G401.6 (cell line): ENCODE measurements around the gene ADIRF.
"Not testable (repeated sequence)": the region's sequence is repeated elsewhere in the genome, so short reads cannot be mapped to it uniquely, and the experiment has no call there.

ENCODE experiments used
- FAIRE-seq: peaks from 2 replicates; lab custom pipeline; 2012; peaks lifted over from hg19 to GRCh38; lab: Jason Lieb, UNC

ADIRF gene

GRCh38 chr10:86968271-86968993, at the start of gene ADIRF:
Gene ADIRF, plus strand, starts transcription at chr10:86968482. Its CDS starts 63 bp downstream, at chr10:86968545.
- FAIRE-seq, result no peak

- no peak for FAIRE-seq
These were observed 45.7 kb upstream of the ADIRF start for GRCh38 chr10:86922553-86922961.

GRCh38 chr10:86929468-86930380, 38.6 kb upstream of the ADIRF start:
- no peak for FAIRE-seq

- FAIRE-seq, result no peak
These were observed 36.4 kb upstream of the ADIRF start for GRCh38 chr10:86931872-86932271.

- FAIRE-seq, result no peak
These were observed 35.6 kb upstream of the ADIRF start for GRCh38 chr10:86932674-86933073.

- FAIRE-seq, result not testable (repeated sequence)
These were observed 34.0 kb upstream of the ADIRF start for GRCh38 chr10:86934162-86934711.

- FAIRE-seq, result no peak
These were observed 31.4 kb upstream of the ADIRF start for GRCh38 chr10:86936661-86937501.

- no peak for FAIRE-seq
These were observed 30.7 kb upstream of the ADIRF start for GRCh38 chr10:86937502-86938154.

- no peak for FAIRE-seq
These were observed 30.0 kb upstream of the ADIRF start for GRCh38 chr10:86938260-86938659.

- not testable (repeated sequence) for FAIRE-seq
These were observed 28.2 kb upstream of the ADIRF start for GRCh38 chr10:86940076-86940475.

- FAIRE-seq, result no peak
These were observed 27.6 kb upstream of the ADIRF start for GRCh38 chr10:86940677-86941076.

- no peak for FAIRE-seq
These were observed 26.9 kb upstream of the ADIRF start for GRCh38 chr10:86941426-86941825.

GRCh38 chr10:86941991-86942421, 26.3 kb upstream of the ADIRF start:
- FAIRE-seq, result no peak

GRCh38 chr10:86942441-86943315, 25.6 kb upstream of the ADIRF start:
- FAIRE-seq, result no peak

- FAIRE-seq, result no peak
These were observed 24.8 kb upstream of the ADIRF start for GRCh38 chr10:86943316-86944030.

- FAIRE-seq, result no peak
These were observed 24.3 kb upstream of the ADIRF start for GRCh38 chr10:86944031-86944419.

- no peak for FAIRE-seq
These were observed 23.8 kb upstream of the ADIRF start for GRCh38 chr10:86944471-86944870.

GRCh38 chr10:86944907-86945306, 23.4 kb upstream of the ADIRF start:
- no peak for FAIRE-seq

- no peak for FAIRE-seq
These were observed 22.7 kb upstream of the ADIRF start for GRCh38 chr10:86945361-86946212.
